IPS-NIHi7 (cell line): ENCODE data around the gene SLC36A3.
"Not testable (repeated sequence)": the region's sequence is repeated elsewhere in the genome, so short reads cannot be mapped to it uniquely, and the experiment has no call there.

Source experiments
- DNase-seq: peaks from one replicate; pipeline ENCODE4 v3.0.0; 2012; ENCODE audit warnings: mixed read lengths; ENCODE audit errors: extremely low spot score

The SLC36A3 gene

GRCh38 chr5:151259931-151260330, 43.6 kb downstream of the SLC36A3 start:
- DNase-seq = no peak

DNA sequence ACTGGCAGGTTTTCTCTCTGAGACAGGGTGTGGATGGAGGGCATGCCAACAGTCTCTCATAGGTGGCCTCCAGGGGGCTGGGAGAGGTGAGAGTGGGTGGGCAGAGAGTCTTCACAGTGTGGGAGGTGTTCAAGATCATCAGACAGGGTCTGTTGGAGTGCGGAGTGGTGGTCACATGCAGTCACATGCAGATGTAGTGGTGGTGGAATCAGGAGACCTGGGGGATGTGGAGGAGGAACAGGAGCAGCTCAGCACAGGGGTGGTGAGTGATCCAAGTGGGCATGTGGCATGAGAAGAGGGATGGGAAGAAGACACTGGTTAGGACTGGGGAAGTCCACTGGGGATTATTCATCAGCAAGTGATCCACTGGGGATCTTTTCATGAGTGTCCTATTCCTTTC, 44.8 kb downstream of the SLC36A3 start:
- no peak for DNase-seq

DNA sequence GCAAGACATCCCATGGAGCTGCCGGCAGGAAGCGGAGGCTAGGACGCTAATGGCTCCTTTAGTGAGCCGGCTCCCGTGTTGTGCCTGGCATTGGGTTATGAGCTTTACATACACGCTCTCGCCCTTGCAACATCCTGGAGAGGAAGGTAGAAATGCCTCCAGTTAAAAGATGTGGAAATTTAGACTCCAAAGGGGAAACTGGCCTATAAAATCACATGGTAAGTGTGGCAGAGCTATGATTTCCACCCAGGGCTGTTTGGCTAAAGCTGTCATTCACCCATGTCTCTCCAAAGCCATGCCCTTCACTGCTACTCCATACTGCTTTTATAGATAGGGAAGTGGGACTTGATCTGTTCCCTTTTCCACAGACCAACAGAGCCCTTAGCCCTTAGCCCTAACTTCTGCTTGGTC, 45.4 kb downstream of the SLC36A3 start:
- DNase-seq = no peak

DNA sequence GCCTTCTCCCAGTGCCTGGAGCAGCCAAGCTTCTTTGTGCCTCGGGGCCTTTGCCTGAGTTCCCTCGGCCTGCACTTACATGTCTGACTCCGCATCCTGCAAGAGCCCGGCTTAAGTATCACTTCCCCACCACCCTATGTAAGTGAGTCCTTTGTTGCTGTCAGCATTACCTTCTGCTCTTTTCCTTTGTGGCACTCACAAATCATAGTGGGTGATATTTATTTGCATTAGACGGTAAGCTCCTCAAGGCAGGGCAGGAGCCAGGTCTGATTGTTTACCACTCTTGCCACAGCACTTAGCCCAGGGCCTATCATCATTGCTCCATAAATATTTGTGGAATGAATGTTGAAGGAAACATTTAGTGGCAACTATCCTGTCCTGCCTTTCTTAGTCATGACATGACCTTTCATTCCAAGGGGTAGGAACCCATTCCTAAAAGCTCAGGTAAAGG, 45.8 kb downstream of the SLC36A3 start:
- DNase-seq = no peak

GRCh38 chr5:151255621-151256286, 47.8 kb downstream of the SLC36A3 start:
- no peak for DNase-seq

GRCh38 chr5:151254990-151255389, 48.6 kb downstream of the SLC36A3 start:
- not testable (repeated sequence) for DNase-seq

DNA sequence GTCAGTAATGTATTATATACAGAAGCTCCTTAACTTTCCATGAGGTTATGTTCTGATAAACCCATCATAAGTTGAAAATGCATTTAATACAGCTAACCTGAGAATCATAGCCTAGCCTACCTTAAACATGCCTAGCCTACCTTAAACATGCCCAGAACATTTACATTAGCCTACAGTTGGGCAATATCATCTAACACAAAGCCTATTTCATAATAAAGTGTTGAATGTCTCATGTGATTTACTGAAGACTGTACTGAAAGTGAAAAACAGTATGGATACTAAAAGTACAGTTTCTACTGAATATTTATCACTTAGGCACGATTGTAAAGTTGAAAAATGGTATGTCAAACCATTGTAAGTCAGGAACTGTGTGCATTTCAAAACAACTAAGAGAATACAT, 49.0 kb downstream of the SLC36A3 start:
- DNase-seq = no peak

GRCh38 chr5:151253605-151253950, 50.0 kb downstream of the SLC36A3 start:
- DNase-seq = no peak

DNA sequence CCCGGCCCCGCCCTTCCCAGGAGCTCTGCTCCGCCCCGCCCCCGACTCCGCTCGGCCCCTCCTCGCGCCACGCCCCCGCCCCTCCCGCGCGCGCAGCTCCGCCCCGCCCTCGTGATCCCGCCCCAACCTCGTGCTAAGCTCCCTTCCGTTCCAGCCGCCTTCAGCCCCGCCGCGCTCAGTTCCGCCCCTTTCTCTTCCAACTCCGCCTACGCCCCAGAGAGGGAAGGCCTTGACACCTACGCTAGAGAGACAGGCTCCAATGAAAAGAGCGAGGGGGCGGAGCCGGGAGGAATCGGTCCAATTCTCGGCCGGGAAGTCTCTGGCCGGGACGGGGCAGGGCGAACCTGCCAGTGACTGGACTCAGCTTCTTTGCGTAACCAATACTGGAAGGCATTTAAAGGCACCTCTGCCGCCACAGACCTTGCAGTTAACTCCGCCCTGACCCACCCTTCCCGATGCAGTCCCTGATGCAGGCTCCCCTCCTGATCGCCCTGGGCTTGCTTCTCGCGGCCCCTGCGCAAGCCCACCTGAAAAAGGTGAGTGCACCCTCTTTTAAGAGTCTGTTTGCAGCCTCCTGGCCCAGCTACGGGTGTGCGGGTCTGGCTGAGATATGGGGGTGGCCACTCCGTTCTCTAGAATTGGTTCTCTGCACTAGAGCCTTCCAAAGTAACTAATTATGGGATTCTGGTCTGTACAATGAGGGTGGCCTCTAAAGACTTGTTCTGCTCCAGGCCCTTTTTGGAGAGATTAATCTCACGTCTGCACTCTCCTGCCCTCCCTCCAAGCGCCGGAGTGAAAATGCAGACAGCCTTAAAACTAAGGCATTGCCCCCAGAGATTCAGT, 50.6 kb downstream of the SLC36A3 start, which contains the start of gene GM2A:
GM2A (plus strand) TSS at position 424 of the 843 bp plus-strand sequence; CDS start at position 456, 32 bp downstream.
- DNase-seq = peak; percentile 97

DNA sequence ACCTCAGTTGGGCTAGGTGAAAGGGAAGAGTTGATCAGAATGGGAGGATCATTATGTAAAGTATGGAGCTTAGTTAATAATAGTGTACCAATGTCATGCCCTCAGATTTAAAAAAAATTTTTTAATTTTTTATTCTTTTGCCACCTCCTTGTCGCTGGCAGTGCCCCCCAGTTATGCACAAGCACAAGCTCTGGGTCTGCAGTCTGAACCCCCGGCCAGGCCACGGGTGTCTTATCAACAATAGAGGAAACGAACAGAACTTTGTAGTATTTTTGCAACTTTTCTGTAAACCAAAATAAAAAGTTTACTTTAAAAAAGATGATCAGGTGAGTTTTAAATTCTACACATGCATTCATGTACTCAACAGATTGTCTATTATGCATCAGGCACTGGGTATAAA, 51.9 kb downstream of the SLC36A3 start:
- no peak for DNase-seq

DNA sequence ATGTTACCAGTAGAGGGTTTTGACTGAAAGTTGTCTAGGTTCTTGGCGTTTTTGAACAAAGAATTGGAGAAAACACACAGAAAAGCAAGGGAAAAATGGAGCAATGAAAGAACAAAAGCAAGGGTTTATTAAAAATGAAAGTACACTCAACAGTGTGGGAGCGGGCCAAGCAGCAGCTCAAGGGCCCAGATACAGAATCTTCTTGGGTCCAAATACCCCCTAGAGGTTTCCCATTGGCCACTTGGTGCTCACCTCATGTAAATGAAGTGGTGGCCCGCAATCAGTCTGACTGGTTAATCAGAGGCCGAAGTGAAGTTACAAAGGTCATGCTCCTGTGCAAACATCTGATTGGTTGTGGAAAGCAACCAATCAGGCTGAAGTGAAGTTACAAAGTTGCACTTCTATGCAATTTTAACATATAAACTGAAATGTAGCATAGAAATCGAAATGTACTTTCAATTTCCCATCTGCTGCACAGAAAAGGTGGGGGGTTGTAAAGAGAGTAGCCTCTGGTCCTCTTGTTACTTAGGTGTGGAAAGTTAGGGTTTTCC, 52.5 kb downstream of the SLC36A3 start:
- no peak for DNase-seq

GRCh38 chr5:151250346-151251000, 53.1 kb downstream of the SLC36A3 start:
- no peak for DNase-seq

DNA sequence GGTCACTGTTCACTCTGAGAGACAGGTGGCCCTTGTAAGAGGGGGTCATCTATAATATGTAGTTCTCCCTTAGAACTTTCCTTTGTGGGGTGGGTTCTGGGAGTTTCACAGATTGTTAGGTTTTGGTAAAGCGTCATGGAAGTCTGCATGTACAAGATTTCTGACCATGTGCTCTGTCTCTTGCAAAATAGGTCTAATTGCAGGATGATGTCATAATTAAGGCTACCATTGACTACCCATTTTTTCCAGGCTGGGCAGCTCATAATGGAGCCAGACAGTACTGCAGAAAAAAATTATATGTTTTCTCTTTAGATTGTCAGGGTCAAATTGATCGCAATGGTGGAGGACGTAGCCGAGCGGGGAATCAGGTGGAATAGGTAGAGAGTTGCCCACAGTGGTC, 54.3 kb downstream of the SLC36A3 start:
- DNase-seq = no peak

GRCh38 chr5:151248651-151249050, 54.9 kb downstream of the SLC36A3 start:
- no peak for DNase-seq

DNA sequence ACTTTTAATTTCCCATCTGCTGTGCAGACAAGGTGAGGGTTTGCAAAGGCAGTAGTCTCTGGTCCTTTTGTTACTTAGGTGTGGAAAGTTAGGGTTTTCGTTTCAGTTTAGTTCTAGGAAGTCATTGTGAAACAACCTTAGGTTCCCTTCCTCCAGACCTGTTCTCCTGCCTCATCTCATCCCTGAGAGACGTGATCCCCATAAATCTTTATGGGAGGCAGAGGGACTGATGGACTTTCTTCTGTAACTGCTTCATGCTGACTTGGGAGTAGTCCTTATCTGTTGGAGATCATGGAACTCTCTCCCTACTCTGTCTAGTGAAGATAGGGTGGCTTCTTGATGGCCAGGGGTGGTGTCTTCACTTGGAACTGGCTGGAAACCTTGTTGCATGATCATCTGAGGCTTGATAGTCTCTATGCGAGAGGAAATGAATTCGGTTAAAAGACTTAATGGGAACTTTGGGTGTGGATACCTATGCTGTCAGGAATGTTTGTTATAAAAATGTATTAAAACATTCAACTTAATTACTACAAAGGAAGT, 57.8 kb downstream of the SLC36A3 start:
- no peak for DNase-seq

DNA sequence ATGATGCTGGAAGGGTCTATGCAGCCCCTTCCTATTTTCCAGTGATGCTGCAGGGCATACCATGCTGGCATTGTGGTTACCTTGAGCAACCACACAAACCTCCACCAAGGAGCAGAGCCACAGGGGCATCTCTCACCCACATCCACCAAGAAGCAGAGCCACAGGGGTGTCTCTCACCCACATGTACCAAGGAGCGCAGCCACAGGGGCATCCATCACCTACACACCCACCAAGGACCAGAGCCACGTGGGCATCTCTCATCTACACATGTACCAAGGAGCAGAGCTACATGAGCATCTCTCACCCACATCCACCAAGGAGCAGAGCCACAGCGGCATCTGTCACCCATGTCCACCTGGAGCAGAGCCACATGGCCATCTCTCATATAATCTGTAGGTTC, 59.4 kb downstream of the SLC36A3 start:
- no peak for DNase-seq

DNA sequence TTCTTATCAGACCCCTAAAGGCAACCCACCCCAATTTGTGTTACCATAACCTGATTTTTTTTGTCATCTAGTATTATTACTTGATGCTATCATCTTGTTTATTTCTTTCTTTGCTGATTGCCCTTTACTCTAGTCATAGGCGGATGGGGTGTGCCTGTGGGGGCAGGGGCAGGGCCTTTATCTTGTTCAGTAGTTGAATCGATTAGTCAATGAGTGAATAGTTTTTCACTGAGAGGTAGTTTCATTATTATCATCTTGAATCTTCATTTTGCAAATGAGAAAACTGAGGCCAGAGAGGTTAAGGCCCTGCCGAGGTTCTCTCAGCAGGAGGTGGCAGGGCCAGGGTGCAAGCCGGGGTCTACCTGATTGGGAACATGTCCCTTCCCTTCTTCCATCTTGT, 60.0 kb downstream of the SLC36A3 start:
- no peak for DNase-seq

DNA sequence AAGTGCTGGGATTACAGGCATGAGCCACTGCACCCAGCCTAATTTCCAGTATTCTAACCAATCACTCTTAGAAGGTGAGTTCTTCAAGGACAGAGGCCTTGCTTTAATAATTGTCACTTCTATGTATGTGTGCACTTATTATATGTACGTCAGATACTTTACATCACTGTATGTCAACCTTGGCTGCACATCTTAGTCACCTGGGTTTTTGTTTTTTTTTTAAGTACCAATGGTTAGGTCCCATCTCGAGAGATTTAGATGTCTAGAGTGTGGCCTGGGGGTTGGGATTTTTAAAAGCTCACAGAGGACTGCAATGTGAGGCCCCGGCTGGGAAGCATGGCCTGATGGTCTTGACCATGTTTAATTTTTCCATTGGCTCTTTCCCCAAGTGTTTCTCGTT, 60.4 kb downstream of the SLC36A3 start:
- no peak for DNase-seq

DNA sequence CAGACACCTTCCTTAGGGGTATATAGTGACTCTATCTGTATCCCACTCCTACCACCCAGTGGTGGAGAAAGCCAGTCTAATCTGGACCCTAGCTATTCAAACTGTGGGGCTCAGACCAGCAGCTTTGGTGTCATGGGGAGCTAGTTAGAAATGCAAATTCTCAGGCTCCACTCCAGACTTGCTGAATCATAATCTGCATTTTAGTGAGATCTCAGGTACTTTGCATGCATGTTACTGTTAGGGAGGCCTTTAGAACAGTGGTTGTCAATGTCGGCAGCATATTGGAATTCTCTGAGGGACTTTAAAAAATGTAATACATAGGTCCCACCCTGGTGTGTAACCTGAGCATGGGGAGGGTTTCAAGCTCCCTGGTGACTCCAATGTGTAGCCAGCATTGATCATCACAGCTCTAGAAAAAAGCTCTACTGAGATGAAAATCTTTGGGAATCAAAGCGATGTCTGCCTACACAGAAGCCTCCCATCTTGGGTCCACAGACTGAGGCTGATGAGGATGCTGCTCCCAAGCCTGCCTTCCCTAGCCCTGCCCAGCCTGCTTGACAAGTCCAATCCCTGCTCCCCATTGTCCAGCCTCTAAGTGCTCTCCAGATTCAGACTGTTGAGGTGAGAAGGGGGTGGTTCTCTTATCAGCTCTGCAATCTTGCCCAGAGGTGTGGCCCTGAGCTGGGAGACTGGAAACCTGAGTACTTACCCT, 62.5 kb downstream of the SLC36A3 start:
- DNase-seq = no peak

DNA sequence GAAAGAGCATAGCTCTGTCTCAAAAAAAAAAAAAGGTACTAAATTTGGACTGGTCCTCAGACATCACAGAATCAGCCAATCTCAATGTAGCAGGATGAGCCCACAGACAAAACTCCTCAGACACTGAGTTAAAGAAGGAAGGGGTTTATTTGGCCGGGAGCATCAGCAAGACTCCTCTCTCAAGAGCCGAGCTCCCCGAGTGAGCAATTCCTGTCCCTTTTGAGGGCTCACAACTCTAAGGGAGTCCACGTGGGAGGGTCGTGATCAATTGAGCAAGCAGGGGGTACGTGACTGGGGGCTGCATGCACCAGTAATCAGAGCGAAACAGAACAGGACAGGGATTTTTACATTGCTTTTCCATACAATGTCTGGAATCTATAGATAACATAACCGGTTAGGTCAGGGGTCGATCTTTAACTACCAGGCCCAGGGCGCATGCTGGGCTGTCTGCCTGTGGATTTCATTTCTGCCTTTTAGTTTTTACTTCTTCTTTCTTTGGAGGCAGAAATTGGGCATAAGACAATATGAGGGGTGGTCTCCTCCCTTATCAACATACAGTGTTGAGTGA, 63.2 kb downstream of the SLC36A3 start:
- DNase-seq = not testable (repeated sequence)

DNA sequence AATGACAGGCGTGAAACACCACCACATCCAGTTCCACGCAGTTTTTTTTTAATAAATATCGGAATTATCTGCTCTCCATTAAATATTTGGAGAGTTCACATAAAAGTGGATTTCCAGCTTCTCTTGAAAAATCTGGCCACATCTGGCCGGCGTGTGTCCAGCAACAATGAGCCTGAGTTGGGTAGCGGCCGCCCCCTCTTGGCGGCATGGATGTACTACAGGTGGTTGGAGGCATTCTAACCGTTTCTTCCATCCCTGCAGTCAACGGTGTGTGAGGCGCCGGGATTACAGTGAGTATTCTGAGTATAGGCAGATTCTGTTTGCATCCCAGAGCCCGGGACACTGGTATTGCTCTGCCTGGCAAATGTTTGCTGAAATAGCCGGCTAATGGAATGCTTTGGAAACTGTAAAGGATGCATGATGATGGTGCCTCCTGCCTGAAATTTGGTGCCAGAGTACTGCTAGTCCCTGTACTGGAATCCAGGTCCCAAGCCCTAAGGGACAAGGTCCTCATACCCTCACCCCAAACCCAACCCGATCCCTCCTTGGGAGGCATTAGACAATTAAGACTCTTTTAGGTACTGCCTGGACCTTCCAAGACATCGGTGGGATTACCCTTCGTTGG, 64.2 kb downstream of the SLC36A3 start:
- DNase-seq = peak; percentile 88
